ENCODE measurements around the gene C11orf86.

DNA sequence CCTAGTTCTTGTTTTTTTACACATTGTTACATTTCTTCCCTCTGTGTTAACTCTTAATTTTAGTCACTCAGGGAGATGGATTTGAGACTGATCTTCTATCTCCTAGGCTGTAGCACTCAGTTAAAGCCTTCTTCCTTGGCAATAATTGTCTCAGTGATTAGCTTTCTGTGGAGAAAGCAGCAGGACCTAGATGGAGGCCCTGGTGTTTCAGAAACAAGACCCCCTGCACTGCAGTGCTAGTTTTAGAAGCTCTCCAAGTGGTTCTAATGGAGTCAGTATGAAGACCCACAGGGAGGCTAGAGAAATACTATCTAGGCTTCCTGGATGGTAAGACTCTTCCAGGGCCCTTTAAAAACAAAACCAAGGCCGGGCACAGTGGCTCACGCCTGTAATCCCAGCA, 12.9 kb upstream of the C11orf86 start:
- TF ChIP-seq POLR2A (IDR thresholded peaks at IDR 0.05; ENCODE audit: low read length) (no peak), GATA1 (IDR thresholded peaks at IDR 0.05; ENCODE audit: low read depth, low read length) (no peak)
